Stromal cell of bone marrow (primary cell): Measurements from ENCODE around the gene THAP10.
A peak's percentile ranks its signal among the peaks of the same experiment; 100 is the strongest.
"Not testable (repeated sequence)": the region's sequence is repeated elsewhere in the genome, so short reads cannot be mapped to it uniquely, and the experiment has no call there.

Experiments
- DNase-seq: peaks from one replicate; pipeline ENCODE4 v3.0.0-alpha.2; 2012; ENCODE audit warnings: low read depth

The THAP10 gene

DNA sequence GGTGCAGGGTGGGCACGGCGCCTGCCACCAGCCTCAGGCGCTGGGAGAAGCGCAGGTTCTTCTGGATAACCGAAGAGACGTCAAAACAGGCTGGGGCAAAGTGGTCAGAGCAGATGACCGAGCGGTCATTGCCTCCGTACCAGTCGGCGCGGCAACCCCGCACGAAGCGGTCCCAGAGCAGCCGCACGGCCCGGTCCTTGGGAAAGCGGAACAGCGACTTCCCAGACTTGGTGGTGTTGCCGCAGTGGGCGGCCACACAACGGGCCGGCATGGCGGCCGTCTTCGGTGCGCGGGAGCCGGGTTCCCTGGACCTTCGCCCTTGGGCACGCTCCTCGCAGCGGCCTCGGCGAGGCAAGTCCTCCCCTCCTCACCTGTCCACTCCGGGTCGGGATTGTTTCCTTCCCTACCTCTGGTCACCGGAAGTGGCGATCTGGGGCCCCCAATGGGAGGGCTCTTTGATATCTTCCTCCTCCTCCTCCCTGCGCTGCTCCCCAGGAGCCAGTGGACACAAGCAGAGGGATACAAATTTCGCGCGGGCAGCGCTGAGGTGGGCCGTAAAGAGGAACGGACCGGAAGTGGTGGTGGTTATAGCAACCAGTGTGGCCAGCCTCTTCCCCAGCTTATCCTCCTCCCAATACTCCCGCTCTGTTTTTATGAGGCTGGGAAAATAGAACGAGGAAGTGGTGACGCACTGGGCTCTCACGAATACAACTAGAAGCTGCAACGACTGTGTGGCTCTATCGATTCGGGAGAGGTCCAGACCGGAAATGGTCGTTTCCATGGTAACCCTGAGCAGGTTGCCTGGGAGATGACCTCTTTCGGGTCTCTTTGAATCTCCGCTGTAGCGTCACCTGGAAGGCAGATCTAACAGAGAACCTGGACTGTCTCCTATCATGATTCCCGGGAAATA is at the start of gene THAP10, which contains the start of gene LRRC49:
Gene THAP10 (minus strand): TSS at position 432 of the 910 bp plus-strand sequence. CDS start 161 bp downstream, at position 271.
Gene LRRC49 (plus strand): TSS at position 825 of the 910 bp plus-strand sequence. CDS start 69 bp downstream, at position 894.
- DNase-seq = peak; percentile 97

DNA sequence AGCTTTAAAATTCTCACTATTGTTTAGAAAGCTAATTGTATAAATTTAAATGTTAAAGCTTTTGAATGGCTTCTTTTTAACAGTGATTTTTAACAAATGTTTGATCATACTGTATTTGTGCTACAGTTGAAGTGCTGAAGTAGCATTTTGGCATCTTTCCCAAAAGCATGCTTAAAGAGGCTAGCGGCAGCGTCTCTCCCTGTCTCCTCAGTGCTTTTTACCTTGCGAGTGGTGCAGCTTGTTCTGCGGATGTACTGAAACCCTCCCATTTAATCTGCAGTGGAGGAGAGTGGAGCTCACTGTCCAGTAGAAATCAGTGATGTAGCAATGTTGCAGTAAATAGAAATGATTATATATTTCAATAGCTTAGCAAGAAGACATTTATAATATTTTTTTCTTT is 44.1 kb upstream of the THAP10 start:
- no peak for DNase-seq

DNA sequence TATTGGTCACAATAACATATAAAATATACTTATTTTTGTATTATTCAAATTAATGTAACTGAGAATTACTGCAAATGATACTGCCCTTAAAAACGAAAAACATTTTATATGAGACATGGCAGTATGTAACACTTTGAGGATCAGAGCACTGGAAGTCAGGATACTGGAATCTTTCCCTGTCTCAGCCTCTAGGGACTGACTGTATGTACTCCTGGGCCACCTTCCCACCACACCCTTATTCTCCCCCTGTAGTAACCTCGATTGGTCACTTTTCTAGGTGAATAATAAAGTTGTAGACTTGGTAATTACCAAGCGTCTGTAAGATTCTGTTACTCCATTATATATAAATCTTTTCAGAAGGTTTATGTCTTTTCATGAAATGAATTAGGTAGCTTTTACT is 43.4 kb upstream of the THAP10 start:
- no peak for DNase-seq

DNA sequence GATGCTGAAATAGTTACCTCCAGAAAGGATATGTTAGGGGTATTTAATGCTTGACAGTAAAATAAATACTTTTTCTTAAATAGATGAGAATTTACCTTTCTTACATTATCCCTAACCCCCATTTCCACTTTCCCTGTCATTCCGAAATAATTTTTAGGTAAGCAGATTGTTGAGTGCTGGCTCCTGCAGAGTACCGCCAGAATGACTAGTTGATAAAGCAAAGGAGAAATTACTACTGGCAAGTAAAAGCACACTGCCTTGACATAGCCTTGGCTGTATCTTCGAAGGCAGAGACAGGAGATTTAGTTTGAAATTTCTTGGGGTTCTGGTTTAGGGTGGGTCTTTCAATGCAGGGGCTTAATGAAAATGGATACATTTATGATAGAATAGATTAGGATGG is 41.2 kb upstream of the THAP10 start:
- no peak for DNase-seq

DNA sequence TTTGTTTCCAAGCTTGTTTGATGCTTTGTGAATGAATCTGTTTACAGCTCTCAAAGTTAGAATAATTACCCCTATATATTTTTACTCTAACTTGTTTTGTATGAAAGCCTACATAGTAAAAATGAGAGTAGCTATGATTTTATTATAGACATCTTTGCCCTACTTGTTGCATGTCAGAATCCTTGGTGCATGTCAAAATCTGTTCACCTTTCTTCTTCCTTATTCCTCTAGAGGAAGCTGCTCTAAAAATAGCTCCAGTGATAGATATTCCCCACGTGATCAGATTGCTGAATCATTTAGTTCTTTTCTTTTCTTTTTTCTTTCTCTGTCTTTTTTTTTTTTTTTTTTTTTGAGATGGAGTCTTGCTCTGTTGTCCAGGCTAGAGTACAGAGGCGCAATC is 40.2 kb upstream of the THAP10 start:
- DNase-seq = no peak

DNA sequence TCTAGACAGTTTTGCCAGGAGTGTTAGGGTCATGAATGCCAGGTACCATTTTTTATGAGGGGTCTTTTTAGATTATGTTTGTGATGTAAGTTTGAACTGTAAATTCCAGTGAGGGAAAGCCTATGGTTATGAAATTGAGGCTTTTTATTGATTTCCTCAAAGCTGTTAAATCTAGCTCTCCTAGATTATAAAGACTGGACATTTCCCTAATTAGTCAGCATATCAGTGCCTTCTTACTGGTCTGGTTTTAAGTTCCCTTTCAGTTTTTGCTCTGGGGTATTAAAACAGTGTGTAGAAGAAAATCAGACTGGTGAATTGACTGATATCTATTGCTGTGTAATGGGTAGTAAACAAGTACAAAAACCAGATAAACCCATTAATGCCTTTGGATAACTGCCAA is 39.6 kb upstream of the THAP10 start:
- no peak for DNase-seq

DNA sequence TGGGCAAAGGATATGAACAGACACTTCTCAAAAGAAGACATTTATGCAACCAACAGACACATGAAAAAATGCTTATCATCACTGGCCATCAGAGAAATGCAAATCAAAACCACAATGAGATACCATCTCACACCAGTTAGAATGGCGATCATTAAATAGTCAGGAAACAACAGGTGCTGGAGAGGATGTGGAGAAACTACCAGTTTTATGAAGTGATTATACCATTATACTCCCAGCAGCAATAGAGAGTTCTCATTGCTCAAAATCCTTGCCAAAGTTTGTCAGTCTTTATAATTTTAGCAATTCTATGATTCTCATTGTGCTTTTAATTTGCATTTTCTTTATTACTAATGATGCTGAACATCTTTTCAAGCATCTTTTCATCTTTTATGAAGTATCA is 34.7 kb upstream of the THAP10 start:
- not testable (repeated sequence) for DNase-seq

DNA sequence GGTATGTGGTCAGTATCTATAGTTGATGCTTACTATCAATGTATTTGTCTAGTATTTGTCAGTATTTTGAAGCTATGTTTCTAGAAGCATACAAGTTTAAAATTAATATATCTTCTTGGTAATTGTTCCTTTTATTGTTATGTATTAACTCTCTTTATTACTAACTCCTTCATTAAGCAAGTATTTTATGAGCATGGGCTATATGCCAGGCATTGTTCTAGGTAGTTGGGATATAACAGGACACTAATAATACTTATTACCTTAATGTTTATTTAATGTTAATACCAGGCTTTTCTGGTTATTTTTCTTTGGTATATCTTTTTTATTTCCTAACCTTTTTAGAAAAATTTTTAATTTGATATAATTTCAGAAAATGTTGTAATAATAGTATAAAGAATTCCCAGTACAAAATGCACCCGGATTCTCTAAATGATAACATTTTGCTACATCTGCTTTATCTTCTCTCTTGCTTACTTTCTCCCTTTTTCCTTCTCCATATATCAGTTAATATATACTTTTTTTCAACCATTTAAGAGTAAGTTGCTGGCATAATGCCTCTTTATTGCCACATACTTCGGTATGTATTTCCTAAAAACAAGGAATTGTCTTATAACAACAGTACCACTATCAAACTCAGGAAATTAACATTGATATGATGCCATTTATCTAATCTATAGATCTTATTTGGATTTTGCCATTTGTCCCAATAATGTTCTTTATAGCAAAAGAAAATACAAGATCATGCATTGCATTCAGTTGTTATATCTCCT is 31.3 kb upstream of the THAP10 start:
- no peak for DNase-seq

DNA sequence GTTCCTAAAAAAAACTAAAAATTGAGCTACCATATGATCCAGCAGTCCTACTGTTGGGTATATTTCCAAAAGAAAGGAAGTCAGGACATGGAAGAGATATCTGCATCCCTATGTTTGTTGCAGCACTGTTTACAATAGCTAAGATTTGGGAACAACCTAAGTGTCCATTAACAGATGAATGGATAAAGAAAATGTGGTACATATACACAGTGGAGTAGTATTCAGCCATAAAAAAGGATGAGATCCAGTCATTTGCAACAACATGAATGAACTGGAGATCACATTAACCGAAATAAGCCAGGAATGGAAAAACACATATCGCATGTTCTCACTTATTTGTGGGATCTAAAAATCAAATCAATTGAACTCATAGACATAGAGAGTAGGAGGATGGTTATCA is 29.9 kb upstream of the THAP10 start:
- no peak for DNase-seq

DNA sequence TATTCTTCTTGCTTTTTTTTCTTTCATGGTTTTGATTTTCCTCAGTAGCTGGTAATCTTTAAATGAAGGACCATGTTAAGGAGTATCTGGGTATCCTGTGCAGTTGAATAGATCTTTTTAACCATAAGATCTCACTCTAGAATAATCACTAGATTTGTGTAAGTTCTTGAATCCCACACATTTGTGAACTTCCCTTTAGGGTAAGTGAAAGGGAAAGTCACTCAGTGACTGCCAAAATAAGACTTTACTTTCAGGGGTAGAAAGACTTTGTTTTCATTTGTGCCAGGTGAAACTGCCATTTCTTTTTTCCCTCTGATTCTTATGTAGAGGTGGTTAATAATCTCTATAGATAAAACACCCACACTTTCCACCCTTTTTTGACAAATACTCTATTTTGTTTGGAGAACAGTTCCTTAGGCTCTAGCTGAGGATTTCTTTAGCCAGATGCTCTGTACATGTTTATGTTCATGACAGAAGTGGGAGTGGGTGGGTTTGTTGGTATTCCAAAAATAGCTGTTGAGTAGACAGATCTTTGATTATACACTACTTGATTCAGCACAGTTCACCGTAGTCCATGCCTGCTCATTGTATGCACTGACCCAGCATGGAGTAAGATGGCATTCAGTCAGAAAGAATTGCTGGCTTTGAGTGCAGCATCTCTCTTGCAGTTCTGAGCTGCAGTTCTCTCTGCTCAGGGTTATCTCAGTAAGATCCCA is 28.9 kb upstream of the THAP10 start:
- DNase-seq = no peak

DNA sequence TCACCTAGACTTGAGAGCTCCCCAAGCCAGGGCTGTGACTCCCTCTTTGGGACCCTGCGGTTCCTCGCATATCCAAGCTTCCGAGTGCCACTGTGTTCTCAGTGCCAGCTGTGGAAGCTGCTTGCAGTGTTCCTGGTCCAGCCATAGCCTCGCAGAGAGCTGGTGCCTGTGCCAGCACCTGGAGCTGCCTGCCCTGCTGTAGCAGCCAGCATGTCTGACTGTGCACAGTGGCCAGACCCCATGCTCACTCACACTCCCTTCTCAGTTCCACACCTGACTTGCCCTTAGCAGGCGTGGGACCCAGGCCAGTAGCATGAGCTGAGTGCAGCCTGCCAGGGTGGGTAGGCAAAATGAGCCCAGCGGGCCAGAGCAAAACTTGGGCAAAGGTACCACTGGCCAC is 25.7 kb upstream of the THAP10 start:
- no peak for DNase-seq

DNA sequence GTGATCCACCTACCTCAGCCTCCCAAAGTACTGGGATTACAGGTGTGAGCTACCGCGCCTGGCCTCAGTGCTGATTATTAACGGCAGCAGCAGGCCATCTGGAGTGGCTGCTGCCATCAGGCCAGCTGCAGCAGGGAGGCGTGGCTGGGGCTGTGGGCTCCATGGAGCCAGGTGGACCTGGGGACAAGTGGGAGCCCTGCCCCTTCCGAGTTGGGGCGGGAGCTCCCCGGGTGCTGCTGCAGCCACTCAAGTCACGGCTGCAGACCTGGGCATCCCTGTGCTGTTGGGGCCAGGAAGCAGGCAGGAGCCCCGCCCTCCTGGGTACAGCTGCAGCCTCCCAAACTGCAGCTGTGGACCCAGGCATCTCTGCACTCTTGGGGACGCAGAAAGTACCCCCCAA is 24.3 kb upstream of the THAP10 start:
- DNase-seq = no peak

DNA sequence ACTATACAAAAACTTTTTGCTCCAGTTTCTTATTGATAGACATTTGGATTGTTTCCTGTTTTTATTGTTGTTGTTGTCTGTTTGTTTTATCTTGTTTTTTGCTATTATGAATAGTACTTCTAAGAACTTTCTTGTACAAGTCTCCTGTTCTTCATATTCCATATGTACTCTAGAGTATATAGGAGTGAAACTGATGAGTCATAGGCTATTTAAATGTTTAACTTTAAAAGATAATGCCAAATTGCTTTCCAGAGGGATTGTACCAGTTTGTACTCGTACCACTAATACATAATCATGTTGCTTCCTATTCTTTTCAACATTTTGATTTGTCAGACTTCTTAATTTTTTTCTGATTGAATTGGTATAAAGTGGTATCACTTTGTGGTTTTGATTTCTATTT is 20.0 kb upstream of the THAP10 start:
- DNase-seq = no peak

DNA sequence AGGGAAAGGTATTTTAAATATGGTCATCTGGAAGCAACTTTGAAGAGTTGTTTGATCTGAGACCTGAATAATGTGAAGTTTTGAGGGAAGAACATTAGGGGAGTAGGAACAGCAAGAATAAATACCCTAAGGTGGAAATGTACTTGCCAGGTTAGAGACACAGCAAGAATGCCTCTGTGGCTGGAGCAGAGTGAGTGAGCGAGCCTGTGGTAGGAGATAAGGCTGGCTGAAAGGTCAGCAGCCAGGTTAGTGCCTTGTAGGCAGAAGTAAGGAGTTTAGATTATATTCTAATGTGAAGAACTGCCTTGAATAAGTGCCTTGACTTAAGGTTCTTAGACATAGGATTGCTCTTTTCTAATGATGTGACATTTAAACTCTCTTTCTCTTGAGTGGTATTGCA is 18.7 kb upstream of the THAP10 start:
- no peak for DNase-seq

DNA sequence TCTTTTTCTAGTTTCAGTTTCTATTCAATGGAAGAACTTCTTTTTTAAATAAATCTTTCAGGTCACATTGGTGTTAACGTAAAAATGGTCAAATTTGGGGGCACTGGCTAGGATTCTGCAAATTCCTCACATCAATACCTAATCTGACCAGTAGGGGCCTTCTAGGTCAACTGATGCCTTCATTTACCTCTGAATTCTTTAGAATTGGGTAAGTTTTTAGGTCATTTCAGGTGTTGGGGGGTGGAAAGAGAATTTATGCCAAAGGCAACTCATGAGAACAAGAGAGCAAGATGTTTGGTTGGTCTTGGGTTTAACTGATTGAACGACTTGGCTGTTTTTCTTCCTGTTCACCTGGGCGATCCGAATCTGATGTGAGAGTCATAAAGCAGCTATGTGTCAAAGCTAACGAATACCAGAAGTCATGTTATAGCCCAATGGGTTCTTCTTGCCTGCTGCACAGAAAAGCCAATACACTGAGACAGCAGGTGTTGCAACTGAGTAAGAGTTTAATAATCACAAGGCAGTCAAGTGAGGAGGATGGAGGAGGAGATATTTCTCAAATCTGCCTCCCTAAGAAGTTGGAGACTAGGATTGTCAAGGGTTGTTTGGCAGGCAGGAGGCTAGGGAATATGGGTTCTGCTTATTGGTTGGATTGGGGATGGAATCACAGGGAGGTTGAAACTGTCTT is 15.7 kb upstream of the THAP10 start:
- DNase-seq = no peak

DNA sequence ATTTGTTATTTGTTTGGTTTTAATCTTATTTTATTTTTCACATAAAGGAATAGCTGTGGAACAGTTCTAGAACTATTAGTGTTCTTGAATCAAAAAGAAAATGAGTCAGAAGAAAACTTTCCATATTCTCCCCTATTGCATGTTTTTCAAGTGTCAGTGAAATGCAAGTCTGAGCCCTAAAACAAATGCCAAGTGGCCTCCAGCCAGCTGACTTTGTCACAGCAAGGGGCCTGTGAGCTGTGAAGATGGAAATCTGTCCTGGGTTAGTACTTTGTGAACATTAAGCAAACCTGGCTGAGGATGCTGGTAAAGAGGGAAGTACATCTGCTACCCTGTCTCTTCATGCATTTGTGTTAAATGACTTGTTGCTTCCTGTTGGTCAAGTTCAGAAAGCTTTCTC is 14.6 kb upstream of the THAP10 start:
- DNase-seq = no peak

DNA sequence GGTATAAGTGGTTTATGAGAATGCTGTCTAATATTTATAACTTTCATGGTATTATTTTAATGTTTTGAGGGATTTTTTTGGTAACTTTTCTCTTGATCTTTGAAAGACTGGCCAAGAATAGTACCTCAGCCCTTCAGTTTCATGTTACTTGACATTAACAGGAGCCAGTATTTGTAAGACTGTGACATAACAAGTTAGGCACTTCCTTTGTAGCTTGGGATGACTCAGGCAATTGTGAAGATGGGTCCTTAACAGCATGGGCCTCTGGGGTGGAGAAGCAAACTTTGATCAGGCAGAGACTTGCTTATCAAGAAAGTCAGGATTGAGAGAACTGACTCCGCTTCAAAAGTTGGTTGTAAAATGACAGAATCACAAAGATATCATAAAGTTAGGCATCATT is 9.9 kb upstream of the THAP10 start:
- DNase-seq = peak; percentile 57

DNA sequence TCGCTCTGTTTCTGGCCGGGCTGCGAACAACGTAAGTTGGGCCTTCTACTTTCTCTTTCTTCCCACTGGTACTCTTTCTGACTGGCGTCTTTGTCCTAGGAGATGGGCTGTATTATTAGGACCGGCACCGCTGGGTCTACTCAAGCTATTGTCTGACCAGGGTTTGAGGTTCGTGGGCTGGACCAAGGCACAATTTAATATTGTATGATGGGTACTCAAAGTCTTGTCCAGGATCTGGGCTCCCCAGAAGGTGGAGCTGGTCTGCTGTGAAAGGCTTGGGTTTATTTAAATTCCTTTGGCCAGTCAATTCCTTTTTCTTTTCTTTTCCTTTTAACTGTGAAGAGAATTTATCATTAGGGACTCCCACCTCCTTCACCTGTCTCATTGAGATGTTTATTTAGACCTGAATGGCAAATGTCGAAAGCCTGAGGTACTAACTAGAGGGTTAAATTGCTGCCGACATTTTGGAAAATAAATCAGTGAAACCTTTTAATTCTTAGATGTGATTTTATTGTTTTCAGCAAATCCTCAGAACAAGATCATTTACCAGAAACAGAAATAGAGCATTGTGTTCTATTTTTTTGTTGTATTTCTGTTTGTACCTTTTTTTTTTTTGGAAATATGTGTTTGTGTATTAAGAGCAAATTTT is 803 bp upstream of the THAP10 start:
- DNase-seq = peak; percentile 65

DNA sequence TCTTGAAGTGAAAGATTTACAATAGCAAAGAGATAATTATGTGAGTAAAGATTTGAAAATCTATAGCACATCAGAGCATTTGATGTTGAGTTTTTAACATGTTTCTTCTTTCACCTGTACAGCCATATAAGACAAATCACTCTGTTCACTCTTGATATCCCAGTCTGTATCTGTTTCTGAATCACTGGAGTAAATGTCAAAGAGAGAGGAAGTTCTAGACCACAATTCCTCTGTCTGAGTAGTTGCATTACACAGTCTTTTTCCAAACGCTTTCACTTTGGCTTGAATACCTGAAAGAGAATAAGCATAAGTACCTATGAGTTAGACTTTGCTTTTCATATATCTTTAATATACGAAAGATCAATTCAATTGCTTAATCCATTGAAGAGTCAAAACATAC is 9.9 kb downstream of the THAP10 start:
- no peak for DNase-seq

DNA sequence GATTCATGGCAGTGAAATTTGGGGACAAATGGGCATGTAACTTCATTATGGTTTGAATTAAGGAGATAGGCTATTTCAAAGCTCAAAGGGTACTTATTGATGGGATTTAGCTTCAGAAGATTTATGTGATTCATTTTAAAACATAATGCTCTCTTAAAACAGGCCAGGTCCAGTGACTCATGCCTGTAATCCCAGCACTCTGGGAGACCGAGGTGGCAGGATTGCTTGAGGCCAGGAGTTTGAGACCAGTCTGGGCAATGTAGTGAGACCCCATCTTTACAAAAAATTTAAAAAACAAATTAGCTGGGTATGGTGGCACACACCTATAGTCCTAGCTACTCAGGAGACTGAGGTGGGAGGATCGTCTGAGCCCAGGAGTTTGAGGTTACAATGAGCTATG is 11.5 kb downstream of the THAP10 start:
- DNase-seq = no peak

DNA sequence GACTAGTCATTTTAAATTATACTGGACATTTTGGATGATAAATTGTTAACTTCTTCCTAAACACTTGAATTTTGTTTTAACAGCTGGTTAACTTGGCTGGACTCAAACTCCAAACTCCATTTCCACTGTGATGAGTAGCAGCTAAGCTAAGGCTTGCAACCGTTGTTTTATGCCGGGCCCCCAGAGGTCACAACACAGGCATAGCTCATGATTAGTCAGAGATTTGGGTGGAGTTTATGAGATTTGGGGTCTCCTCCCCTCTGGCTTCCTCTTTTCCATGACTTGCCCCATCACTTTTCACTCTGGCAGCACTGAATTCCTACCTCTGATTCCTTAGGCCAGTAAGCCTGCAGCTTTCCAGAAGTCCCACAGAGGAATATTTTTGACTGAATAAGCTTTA is 12.8 kb downstream of the THAP10 start:
- DNase-seq = peak; percentile 91
